H1 (cell line): Measurements from ENCODE around the gene EEPD1. TPM values are rescaled to one million over a fixed set of nuclear protein-coding genes. Genes with fewer than 3 reads are reported as not detected.

Experiments
- CTCF ChIA-PET: fragments of 300-600 bp; sonication (Branson Sonifier 250); formaldehyde crosslinking; loops from one replicate; lab custom pipeline; 2021; ENCODE audit not compliant: partially characterized antibody; lab: Charles Lee
- POLR2A ChIA-PET: fragments of 300-600 bp; sonication (Branson Sonifier 250); formaldehyde crosslinking; loops from one replicate; lab custom pipeline; 2021; ENCODE audit warnings: inconsistent platforms; ENCODE audit not compliant: partially characterized antibody; lab: Charles Lee
- DNase-seq, 2 experiments: peaks; one replicate each; pipeline versions ENCODE4 v3.0.0 to v3.0.0-alpha.2; 2010 to 2022; ENCODE audit warnings: low spot score in 2 of 2, low read depth in 1 of 2, mixed read lengths in 1 of 2
- FAIRE-seq: peaks from 2 replicates; lab custom pipeline; 2011; peaks lifted over from hg19 to GRCh38; lab: Jason Lieb, UNC
- H2AFZ ChIP-seq: 2 replicates; pipeline ENCODE4 v1.8.1; 2012; ENCODE audit warnings: low read length, inconsistent platforms
- H2AK5ac ChIP-seq: 2 replicates; pipeline ENCODE4 v1.6.1; 2013; ENCODE audit warnings: low read depth, low read length
- H2BK120ac ChIP-seq: replicated peaks from 2 replicates; pipeline ENCODE3; 2013; ENCODE audit warnings: low read depth, low read length, inconsistent platforms
- H2BK12ac ChIP-seq: 2 replicates; pipeline ENCODE4 v1.6.1; 2013; ENCODE audit warnings: low read depth, low read length
- H2BK15ac ChIP-seq: 2 replicates; pipeline ENCODE4 v1.6.1; 2013; ENCODE audit warnings: low read length
- H2BK20ac ChIP-seq: 2 replicates; pipeline ENCODE4 v1.6.1; 2013; ENCODE audit warnings: low read length
- H2BK5ac ChIP-seq: 2 replicates; pipeline ENCODE4 v1.6.1; 2013; ENCODE audit warnings: low read depth, low read length
- H3K14ac ChIP-seq: 2 replicates; pipeline ENCODE4 v1.6.1; 2013; ENCODE audit warnings: inconsistent platforms; ENCODE audit not compliant: insufficient read length
- H3K18ac ChIP-seq: 2 replicates; pipeline ENCODE4 v1.6.1; 2013; ENCODE audit warnings: low read length; ENCODE audit errors: extremely low read depth
- H3K23ac ChIP-seq: 2 replicates; pipeline ENCODE4 v1.6.1; 2013; ENCODE audit warnings: inconsistent platforms; ENCODE audit not compliant: insufficient read length
- H3K23me2 ChIP-seq: 2 replicates; pipeline ENCODE4 v1.6.1; 2013; ENCODE audit warnings: low read depth, low read length
- H3K27ac ChIP-seq: 2 replicates; pipeline ENCODE4 v1.6.1; 2011; ENCODE audit warnings: low read depth, low read length, inconsistent platforms
- H3K27me3 ChIP-seq, 4 experiments: replicated peaks in 1 of 4; 1 replicate in 1 of 4; 2 replicates in 3 of 4; pipeline versions ENCODE4 v1.6.1 to v1.8.1; 2011 to 2013; ENCODE audit warnings: low read length in 3 of 4, mild to moderate bottlenecking in 3 of 4, inconsistent platforms in 2 of 4, mixed read lengths in 2 of 4, moderate library complexity in 1 of 4; ENCODE audit not compliant: control insufficient read depth in 3 of 4, insufficient read depth in 3 of 4; ENCODE audit errors: extremely low read depth in 1 of 4
- H3K36me3 ChIP-seq, 4 experiments: 2 replicates each; pipeline versions ENCODE4 v1.6.1 to v1.8.1; 2011 to 2013; ENCODE audit warnings: mild to moderate bottlenecking in 4 of 4, low read length in 3 of 4, moderate library complexity in 2 of 4, control low read depth in 1 of 4, inconsistent platforms in 1 of 4; ENCODE audit not compliant: insufficient read depth in 4 of 4, control insufficient read depth in 2 of 4
- H3K4ac ChIP-seq: replicated peaks from 2 replicates; pipeline ENCODE3; 2013; ENCODE audit warnings: low read length, low read depth, mixed read lengths, inconsistent platforms; ENCODE audit not compliant: insufficient read length
- H3K4me1 ChIP-seq, 4 experiments: replicated peaks in 1 of 4; 1 replicate in 1 of 4; 2 replicates in 3 of 4; pipeline versions ENCODE4 v1.6.1 to v1.8.1; 2011 to 2013; ENCODE audit warnings: low read length in 3 of 4, inconsistent platforms in 2 of 4, mixed read lengths in 1 of 4; ENCODE audit not compliant: insufficient read depth in 4 of 4, control insufficient read depth in 3 of 4
- H3K4me2 ChIP-seq, 2 experiments: 2 replicates each; pipeline versions ENCODE4 v1.6.1 to v1.8.1; 2011 to 2013; ENCODE audit warnings: low read depth in 2 of 2, low read length in 2 of 2, control low read depth in 1 of 2, inconsistent platforms in 1 of 2, mild to moderate bottlenecking in 1 of 2; ENCODE audit not compliant: insufficient read depth in 1 of 2
- H3K4me3 ChIP-seq, 4 experiments: fragments of 200-600, 300-600 bp in 1 of 4; sonication (generic), shearing (Covaris generic), sonication (Bioruptor Twin) in 1 of 4; 2 replicates each; pipeline versions ENCODE4 v1.5.1 to v1.8.1; 2011 to 2016; ENCODE audit warnings: low read length in 4 of 4, low read depth in 3 of 4, control low read depth in 2 of 4, inconsistent platforms in 2 of 4, mild to moderate bottlenecking in 2 of 4, mixed read lengths in 1 of 4, moderate library complexity in 1 of 4; ENCODE audit not compliant: insufficient read depth in 2 of 4; ENCODE audit errors: extremely low read depth in 1 of 4
- H3K56ac ChIP-seq: replicated peaks from 2 replicates; pipeline ENCODE3; 2013; ENCODE audit warnings: low read depth, mild to moderate bottlenecking, mixed read lengths, low read length, inconsistent platforms; ENCODE audit not compliant: insufficient read length
- H3K79me1 ChIP-seq: 2 replicates; pipeline ENCODE4 v1.6.1; 2013; ENCODE audit warnings: low read depth, low read length, control low read depth
- H3K79me2 ChIP-seq, 2 experiments: 2 replicates each; pipeline versions ENCODE4 v1.6.1 to v1.8.1; 2012 to 2013; ENCODE audit warnings: low read length in 2 of 2, mild to moderate bottlenecking in 2 of 2, inconsistent platforms in 1 of 2; ENCODE audit not compliant: insufficient read depth in 2 of 2, control insufficient read depth in 1 of 2
- H3K9ac ChIP-seq, 4 experiments: replicated peaks in 1 of 4; 1 replicate in 1 of 4; 2 replicates in 3 of 4; pipeline versions ENCODE4 v1.6.1 to v1.8.1; 2011 to 2013; ENCODE audit warnings: low read depth in 3 of 4, low read length in 3 of 4, control low read depth in 2 of 4, mild to moderate bottlenecking in 2 of 4, moderate library complexity in 2 of 4, inconsistent platforms in 1 of 4; ENCODE audit errors: extremely low read depth in 1 of 4
- H3K9me3 ChIP-seq, 2 experiments: 2 replicates each; pipeline versions ENCODE4 v1.6.1 to v1.8.1; 2012 to 2013; ENCODE audit warnings: mild to moderate bottlenecking in 2 of 2, moderate library complexity in 2 of 2, control low read depth in 1 of 2, inconsistent platforms in 1 of 2, low read depth in 1 of 2, low read length in 1 of 2, mixed read lengths in 1 of 2; ENCODE audit not compliant: insufficient read depth in 2 of 2
- H4K20me1 ChIP-seq, 2 experiments: replicated peaks in 1 of 2; 2 replicates each; pipeline versions ENCODE3 to v1.8.1; 2011 to 2013; ENCODE audit warnings: inconsistent platforms in 2 of 2, low read length in 2 of 2, mild to moderate bottlenecking in 1 of 2; ENCODE audit not compliant: insufficient read depth in 2 of 2, control insufficient read depth in 1 of 2
- H4K5ac ChIP-seq: 2 replicates; pipeline ENCODE4 v1.6.1; 2013; ENCODE audit warnings: low read length, low read depth, mixed read lengths, inconsistent platforms; ENCODE audit not compliant: insufficient read length
- H4K8ac ChIP-seq: 2 replicates; pipeline ENCODE4 v1.8.0; 2013; ENCODE audit warnings: mild to moderate bottlenecking, moderate library complexity, low read length, inconsistent platforms; ENCODE audit not compliant: insufficient read depth; ENCODE audit errors: extremely low read depth
- H4K91ac ChIP-seq: replicated peaks from 2 replicates; pipeline ENCODE3; 2013; ENCODE audit warnings: low read length, mixed read lengths, inconsistent platforms; ENCODE audit not compliant: insufficient read length
- CBX8 ChIP-seq: fragments of 300-800, 300-1000 bp; sonication (generic); IDR thresholded peaks from 2 replicates; pipeline ENCODE4 v1.7.1; 2016; ENCODE audit warnings: low read depth, low read length, borderline replicate concordance
- CHD1 ChIP-seq: IDR thresholded peaks from 2 replicates; pipeline ENCODE4 v1.6.1; 2012; ENCODE audit warnings: low read depth, low read length, improper control_type of control experiment
- CREB1 ChIP-seq: IDR thresholded peaks from 2 replicates; pipeline ENCODE4 v1.6.1; 2012; ENCODE audit warnings: inconsistent platforms
- CTBP2 ChIP-seq: IDR thresholded peaks from 2 replicates; pipeline ENCODE4 v1.7.0; 2011; ENCODE audit warnings: borderline replicate concordance, mild to moderate bottlenecking, moderate library complexity, mixed read lengths, low read length; ENCODE audit not compliant: insufficient read depth, insufficient read length
- EZH2 ChIP-seq: fragments of 200-600 bp; sonication (generic); IDR thresholded peaks from 2 replicates; pipeline ENCODE4 v1.7.1; 2012; ENCODE audit warnings: low read depth, mild to moderate bottlenecking, moderate library complexity, low read length, inconsistent platforms; ENCODE audit not compliant: severe bottlenecking
- FOSL1 ChIP-seq: IDR thresholded peaks from 2 replicates; pipeline ENCODE4 v1.6.1; 2011; ENCODE audit warnings: mild to moderate bottlenecking, low read depth, low read length, moderate library complexity; ENCODE audit not compliant: insufficient read depth
- HDAC6 ChIP-seq: IDR thresholded peaks from one replicate; pipeline ENCODE4 v1.7.1; 2012; ENCODE audit warnings: low read depth, mild to moderate bottlenecking, inconsistent platforms, low read length, moderate library complexity
- JUND ChIP-seq: IDR thresholded peaks from 2 replicates; pipeline ENCODE4 v1.6.1; 2011; ENCODE audit warnings: mild to moderate bottlenecking, improper control_type of control experiment, low read length
- KDM1A ChIP-seq: fragments of 200-600, 300-600 bp; sonication (generic); IDR thresholded peaks from 2 replicates; pipeline ENCODE4 v1.7.1; 2016; ENCODE audit warnings: mild to moderate bottlenecking, low read length, borderline replicate concordance
- PHF8 ChIP-seq: fragments of 200-600 bp; sonication (generic); conservative IDR thresholded peaks from 2 replicates; pipeline ENCODE4 v1.7.1; 2012; ENCODE audit warnings: low read depth, mild to moderate bottlenecking, inconsistent platforms, low read length, moderate library complexity
- SIRT6 ChIP-seq: IDR thresholded peaks from one replicate; pipeline ENCODE4 v1.7.1; 2012; ENCODE audit warnings: low read length, inconsistent platforms
- SP1 ChIP-seq: IDR thresholded peaks from 2 replicates; pipeline ENCODE4 v1.6.1; 2011; ENCODE audit warnings: low read depth, low read length
- TCF12 ChIP-seq: IDR thresholded peaks from 2 replicates; pipeline ENCODE4 v1.6.1; 2011; ENCODE audit warnings: low read depth, mild to moderate bottlenecking, low read length
- YY1 ChIP-seq: IDR thresholded peaks from 2 replicates; pipeline ENCODE4 v1.6.1; 2011; ENCODE audit warnings: low read depth, mild to moderate bottlenecking, low read length
- WGBS, 2 experiments: shearing (Covaris generic) in 1 of 2; methylation state at CpG; one replicate each; pipeline versions ENCODE4 v1.1.6 to v1.1.7; 2013 to 2015; ENCODE audit warnings: low lambda C conversion rate in 2 of 2, mixed read lengths in 2 of 2, inconsistent platforms in 1 of 2, low coverage in 1 of 2, missing lambda C conversion rate in 1 of 2; ENCODE audit not compliant: insufficient replicate concordance in 2 of 2, insufficient coverage in 1 of 2, insufficient read length in 1 of 2; ENCODE audit errors: extremely low coverage in 1 of 2, missing lambda C conversion rate in 1 of 2; 5-methylcytosine and 5-hydroxymethylcytosine counted together
- polyA plus RNA-seq, 7 experiments: library from polyadenylated mRNA; depleted of rRNA in 3 of 7; stranded (reverse) in 5 of 7; unstranded in 2 of 7; fragments of >200 nt in 5 of 7; fragments of 200-250 nt in 2 of 7; gene quantifications; 1 replicate in 5 of 7; 2 replicates in 1 of 7; 4 replicates in 1 of 7; pipeline versions ENCODE4 v1.2.1 to v1.2.3, GENCODE V29; 2011 to 2013; ENCODE audit warnings: missing spikeins in 2 of 7, mixed read lengths in 2 of 7
- total RNA-seq: library from RNA; stranded (reverse); fragmentation: NEBNext Ultra II Directional; extraction: Animal tissue kit (Norgen Biotek cat#: 25700); gene quantifications from 2 replicates; pipeline ENCODE4 v1.2.1, GENCODE V29; 2021

EEPD1 gene
- total and polyA plus RNA-seq, 2 of the 8 experiments (the other 6 are each of a cell fraction or from before 2014, with no cell fraction given): 3.1 to 7.8 TPM

GRCh38 chr7:36118344-36118743, 34.7 kb upstream of the EEPD1 start:
- Histone ChIP-seq H3K36me3 (no peaks in the 10 kb centered on the region), H4K20me1 (no peaks in the 10 kb centered on the region), H3K4me2 (no peak overlapping the region), H3K4me1 (peaks cover 0 to 4% (median 2%) of the 10 kb centered on the region in 4 experiments; a peak in 3 of 7 replicates), H2BK15ac (no peak overlapping the region), H4K8ac (no peak overlapping the region), H2BK5ac (no peak overlapping the region), H2BK12ac (no peak overlapping the region), H2BK120ac (no peak overlapping the region), H3K56ac (no peak overlapping the region), H3K23ac (no peak overlapping the region), H2BK20ac (no peak overlapping the region), H3K9me3 (no peaks in the 10 kb centered on the region), H3K23me2 (no peaks in the 10 kb centered on the region), H4K5ac (no peak overlapping the region), H3K79me1 (no peaks in the 10 kb centered on the region), H3K27ac (no peak overlapping the region), H3K14ac (no peak overlapping the region), H3K27me3 (no peaks in the 10 kb centered on the region), H2AK5ac (no peak overlapping the region), H3K79me2 (no peaks in the 10 kb centered on the region), H3K4ac (no peak overlapping the region), H4K91ac (no peak overlapping the region), H3K4me3 (no peak overlapping the region), H3K18ac (no peak overlapping the region), H3K9ac (no peak overlapping the region), H2AFZ (no peak overlapping the region)
- POLR2A ChIA-PET: no interaction called here
- no peak for DNase-seq
- no peak for FAIRE-seq
- 89% methylated on average over 1 of the region's 1 CpG; no CpG with 5 or more reads in 1 of the 2 experiments for WGBS, 2 experiments
- CTCF ChIA-PET: interaction anchor here (0.6 to 4.1 kb wide), 8 partner anchors 10 to 889 kb away, joined by 3 to 17 read pairs (median 4); no protein-coding TSS in a partner anchor
- TF ChIP-seq YY1 (no peak), EZH2 (no peak), JUND (no peak), FOSL1 (no peak), CBX8 (no peak), SP1 (no peak), CREB1 (no peak), CHD1 (no peak), KDM1A (no peak), SIRT6 (no peak), CTBP2 (no peak), HDAC6 (no peak), TCF12 (no peak), PHF8 (no peak)
